Hindlimb muscle (tissue), 1 donor: ENCODE results near the gene PLB1. TPM values are rescaled to one million over a fixed set of nuclear protein-coding genes. Genes with fewer than 3 reads are reported as not detected.
A peak's percentile ranks its signal among the peaks of the same experiment; 100 is the strongest.

Experiments used
- DNase-seq: peaks from one replicate; pipeline ENCODE4 v3.0.0-alpha.2; 2013
- polyA plus RNA-seq: library from polyadenylated mRNA; unstranded; fragments of 120-200 nt; gene quantifications from one replicate; pipeline ENCODE4 v1.2.1, GENCODE V29; 2013; ENCODE audit not compliant: insufficient read length

Gene PLB1
- polyA plus RNA-seq, result 2.4 TPM

- no peak for DNase-seq
These were observed at the start of gene PLB1 for GRCh38 chr2:28495551-28496250. Gene PLB1 (plus strand): TSS chr2:28496060. CDS start chr2:28496115, 55 bp downstream.

GRCh38 chr2:28446531-28446930, 49.3 kb upstream of the PLB1 start:
- DNase-seq, result no peak

- no peak for DNase-seq
These were observed 48.8 kb upstream of the PLB1 start for GRCh38 chr2:28447086-28447485.

- DNase-seq, result no peak
These were observed 47.7 kb upstream of the PLB1 start for GRCh38 chr2:28447943-28448792.

GRCh38 chr2:28448793-28449100, 47.1 kb upstream of the PLB1 start:
- no peak for DNase-seq

GRCh38 chr2:28449126-28449487, 46.8 kb upstream of the PLB1 start:
- no peak for DNase-seq

GRCh38 chr2:28449488-28450395, 46.1 kb upstream of the PLB1 start:
- DNase-seq, result no peak

- no peak for DNase-seq
These were observed 44.8 kb upstream of the PLB1 start for GRCh38 chr2:28450901-28451565.

- no peak for DNase-seq
These were observed 43.9 kb upstream of the PLB1 start for GRCh38 chr2:28451793-28452533.

GRCh38 chr2:28452534-28453081, 43.3 kb upstream of the PLB1 start:
- DNase-seq, result peak; percentile 23

GRCh38 chr2:28453396-28453795, 42.5 kb upstream of the PLB1 start:
- no peak for DNase-seq

GRCh38 chr2:28454016-28454930, 41.6 kb upstream of the PLB1 start:
- no peak for DNase-seq

GRCh38 chr2:28457237-28457636, 38.6 kb upstream of the PLB1 start:
- no peak for DNase-seq

- no peak for DNase-seq
These were observed 34.8 kb upstream of the PLB1 start for GRCh38 chr2:28461056-28461455.

- DNase-seq, result no peak
These were observed 33.7 kb upstream of the PLB1 start for GRCh38 chr2:28462122-28462521.

GRCh38 chr2:28463211-28463816, 32.5 kb upstream of the PLB1 start:
- DNase-seq, result no peak

- no peak for DNase-seq
These were observed 32.0 kb upstream of the PLB1 start for GRCh38 chr2:28463893-28464292.

GRCh38 chr2:28465148-28465885, 30.5 kb upstream of the PLB1 start:
- no peak for DNase-seq

- DNase-seq, result no peak
These were observed 26.6 kb upstream of the PLB1 start for GRCh38 chr2:28469304-28469703.
